Activated T-cell treated with anti-CD3 and anti-CD28 coated beads, Interleukin-2, amount 50 U/mL, for 1 hour (primary cell): Measurements from ENCODE around the gene RAB3IP.
"Not testable (repeated sequence)": the region's sequence is repeated elsewhere in the genome, so short reads cannot be mapped to it uniquely, and the experiment has no call there.

ENCODE experiments used
- DNase-seq: peaks from one replicate; pipeline ENCODE4 v3.0.0-alpha.2; 2020

The RAB3IP gene

DNA sequence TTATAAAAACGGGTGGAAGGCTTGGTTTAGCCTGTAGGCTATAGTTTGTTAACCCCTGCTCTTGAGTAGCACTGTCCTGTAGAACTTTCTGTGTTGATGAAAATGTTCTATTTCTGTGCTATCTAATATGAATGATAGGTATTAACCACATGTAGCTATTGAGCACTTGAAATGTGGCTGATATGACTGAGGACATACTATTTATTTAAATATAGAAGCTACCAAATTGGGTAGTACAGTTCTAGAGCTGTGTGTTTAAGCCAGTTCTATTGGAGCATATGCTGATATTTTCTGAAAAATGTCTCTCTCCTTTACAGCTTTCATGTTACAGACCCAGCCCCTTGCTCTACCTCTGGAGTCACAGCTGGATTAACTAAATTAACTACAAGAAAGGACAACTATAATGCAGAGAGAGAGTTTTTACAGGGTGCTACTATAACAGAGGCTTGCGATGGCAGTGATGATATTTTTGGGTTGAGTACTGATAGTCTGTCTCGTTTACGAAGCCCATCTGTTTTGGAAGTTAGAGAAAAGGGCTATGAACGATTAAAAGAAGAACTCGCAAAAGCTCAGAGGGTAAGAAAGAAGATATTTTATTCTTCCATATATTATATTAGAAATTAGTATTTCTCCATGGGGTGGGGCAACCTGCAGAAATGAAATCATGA, 17.6 kb downstream of the RAB3IP start:
- DNase-seq, result no peak

DNA sequence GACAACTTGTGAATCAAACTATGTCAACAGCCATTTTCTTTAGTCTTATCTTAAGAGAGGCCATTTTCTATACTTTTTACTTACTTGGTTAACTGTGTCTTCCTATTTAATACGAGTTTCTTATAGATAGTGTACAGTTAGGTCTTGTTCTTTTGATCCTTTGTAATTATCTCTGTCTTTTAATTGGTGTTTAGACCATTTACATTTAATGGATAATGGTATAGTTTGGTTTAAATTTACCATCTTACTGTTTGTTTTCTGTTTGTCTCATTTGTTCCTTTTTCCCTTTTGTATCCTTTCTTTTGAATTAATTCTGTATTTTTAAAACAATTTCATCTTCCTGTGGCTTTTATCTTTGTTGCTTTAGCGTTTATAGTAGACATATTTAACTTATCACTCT, 19.4 kb downstream of the RAB3IP start:
- DNase-seq, result no peak

DNA sequence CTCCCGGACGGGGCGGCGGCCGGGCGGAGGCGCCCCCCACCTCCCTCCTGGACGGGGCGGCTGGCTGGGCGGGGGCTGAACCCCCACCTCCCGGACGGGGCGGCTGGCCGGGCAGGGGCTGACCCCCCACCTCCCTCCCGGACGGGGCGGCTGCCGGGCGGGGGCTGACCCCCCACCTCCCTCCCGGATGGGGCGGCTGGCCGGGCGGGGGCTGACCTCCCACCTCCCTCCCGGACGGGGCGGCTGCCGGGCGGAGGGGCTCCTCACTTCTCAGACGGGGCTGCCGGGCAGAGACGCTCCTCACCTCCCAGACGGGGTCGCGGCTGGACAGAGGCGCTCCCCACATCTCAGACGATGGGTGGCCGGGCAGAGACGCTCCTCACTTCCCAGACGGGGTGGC, 20.9 kb downstream of the RAB3IP start:
- DNase-seq, result not testable (repeated sequence)

DNA sequence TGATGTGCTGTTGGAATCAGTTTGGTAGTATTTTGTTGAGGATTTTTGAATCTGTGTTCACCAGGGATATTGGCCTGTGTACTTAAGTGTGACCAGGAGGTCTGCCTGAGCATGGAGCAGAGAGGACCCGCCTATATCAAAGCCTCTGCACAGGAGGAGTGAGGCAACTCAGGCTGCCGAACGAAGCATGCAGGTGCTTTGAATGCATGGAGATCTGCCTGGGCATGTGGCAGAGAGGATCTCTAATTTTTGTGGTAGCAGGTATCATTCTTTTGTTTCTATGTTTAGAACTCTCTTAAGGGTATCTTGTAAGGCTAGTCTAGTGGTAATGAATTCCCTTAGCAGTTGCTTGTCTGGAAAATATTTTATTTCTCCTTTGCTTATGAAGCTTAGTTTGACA, 26.9 kb downstream of the RAB3IP start:
- no peak for DNase-seq

DNA sequence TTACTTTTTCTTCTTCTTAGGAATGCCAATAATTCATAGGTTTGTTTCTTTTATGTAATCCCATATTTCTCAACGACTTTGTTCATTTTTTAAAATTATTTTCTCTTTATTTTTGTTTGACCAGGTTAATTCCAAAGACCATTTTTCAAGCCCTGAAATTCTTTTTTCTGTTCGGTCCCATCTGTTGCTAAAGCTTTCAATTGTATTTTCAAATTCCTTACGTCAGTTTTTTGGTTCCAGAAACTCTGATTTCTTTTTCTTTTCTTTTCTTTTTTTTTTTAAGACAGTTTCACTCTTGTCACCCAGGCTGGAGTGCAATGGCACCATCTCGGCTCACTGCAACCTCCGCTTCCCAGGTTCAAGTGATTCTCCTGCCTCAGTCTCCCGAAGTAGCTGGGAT, 27.6 kb downstream of the RAB3IP start:
- DNase-seq, result no peak

DNA sequence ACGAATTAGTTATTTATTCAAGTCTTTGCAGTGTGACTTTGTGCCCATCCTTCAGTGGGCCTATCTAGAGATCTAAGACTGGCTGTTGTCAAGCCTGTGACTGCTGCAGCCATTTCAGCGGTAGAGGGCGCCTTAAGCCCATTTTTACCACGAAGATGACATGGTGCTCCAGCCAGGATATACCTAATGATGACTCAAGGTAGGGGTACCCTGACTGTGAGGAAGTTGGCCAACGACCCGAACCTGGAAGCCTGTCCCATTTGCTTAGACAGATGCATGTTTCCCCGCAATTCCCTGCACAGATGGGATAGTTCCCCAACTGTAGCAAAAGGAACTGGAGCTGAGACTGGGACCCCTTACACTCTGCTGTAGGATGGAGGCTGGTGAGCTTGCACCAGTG, 41.3 kb downstream of the RAB3IP start:
- no peak for DNase-seq

DNA sequence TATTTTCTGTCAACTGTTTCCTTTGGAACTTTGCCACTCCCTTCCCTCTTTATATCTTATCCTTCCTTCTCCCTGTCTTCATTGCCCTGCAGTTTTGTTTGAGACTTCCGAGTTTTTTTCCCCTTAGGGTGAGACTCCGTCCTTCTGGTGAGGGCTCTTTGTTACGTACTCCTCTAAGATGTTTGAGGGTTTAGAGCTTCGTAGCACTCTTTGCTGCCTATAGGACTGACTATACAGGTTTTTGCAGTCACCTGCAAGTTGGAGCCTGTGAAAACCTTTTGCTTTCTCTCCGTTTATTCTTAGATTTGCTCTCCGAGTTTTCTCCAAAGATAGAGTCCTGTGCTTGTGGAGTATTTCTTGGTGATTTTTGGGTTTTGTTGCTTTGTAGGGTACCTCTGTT, 44.7 kb downstream of the RAB3IP start:
- no peak for DNase-seq

DNA sequence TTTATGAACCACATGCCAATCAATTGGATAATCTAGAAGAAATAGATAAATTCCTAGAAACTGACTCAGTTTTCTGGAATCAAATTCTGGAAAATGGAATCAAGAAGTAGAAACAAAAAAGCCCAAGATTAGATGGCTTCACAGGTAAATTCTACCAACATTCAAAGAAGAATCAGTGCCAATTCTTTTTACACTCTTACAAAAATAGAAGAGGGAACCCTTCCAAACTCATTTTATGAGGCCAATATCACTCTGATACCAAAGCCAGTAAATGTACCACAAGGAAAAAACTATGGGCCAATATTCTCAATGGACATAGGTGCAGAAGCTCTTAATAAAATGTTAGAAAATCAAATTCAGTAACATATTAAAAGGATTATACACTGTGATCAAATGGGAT, 50.7 kb downstream of the RAB3IP start:
- DNase-seq, result no peak

DNA sequence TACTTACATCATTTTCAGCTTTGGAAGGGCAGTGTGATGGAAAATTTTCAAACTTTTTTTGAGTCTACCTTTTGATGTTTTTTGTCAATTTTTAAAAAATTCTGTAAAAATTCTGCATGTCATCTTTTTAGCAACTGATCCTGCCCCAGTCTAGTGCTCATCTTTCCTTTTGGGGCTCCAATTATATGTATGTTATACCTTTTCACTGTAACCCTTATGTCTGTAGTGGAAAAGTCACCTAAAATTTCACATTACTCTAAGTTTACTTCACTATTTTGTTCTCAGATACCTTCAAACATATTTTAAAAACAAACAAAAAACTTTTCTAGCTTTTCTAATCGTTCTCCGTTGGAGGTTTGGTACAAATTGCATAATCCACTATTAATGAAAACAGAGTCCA, 53.9 kb downstream of the RAB3IP start:
- no peak for DNase-seq

DNA sequence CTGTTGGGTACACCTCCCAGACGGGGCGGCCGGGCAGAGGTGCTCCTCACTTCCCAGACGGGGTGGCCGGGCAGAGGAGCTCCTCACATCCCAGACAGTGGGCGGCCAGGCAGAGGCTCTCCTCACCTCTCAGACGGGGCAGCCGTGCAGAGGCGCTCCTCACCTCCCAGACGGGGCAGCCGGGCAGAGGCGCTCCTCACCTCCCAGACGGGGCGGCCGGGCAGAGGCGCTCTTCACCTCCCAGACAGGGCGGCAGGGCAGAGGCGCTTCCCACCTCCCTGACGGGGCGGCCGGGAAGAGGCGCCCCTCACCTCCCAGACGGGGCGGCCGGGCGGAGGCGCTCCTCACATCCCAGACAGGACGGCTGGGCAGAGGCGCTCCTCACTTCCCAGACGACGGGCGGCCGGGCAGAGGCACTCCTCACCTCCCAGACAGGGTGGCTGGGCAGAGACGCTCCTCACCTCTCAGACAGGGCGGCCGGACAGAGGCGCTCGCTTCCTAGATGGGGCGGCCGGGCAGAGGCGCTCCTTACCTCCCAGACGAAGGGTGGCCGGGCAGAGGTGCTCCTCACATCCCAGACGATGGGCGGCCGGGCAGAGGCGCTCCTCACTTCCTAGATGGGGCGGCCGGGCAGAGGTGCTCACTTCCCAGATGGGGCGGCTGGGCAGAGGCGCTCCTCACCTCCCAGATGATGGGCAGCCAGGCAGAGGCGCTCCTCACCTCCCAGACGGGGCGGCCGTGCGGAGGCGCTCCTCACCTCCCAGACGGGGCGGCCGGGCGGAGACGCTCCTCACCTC, 68.6 kb downstream of the RAB3IP start:
- DNase-seq, result not testable (repeated sequence)

DNA sequence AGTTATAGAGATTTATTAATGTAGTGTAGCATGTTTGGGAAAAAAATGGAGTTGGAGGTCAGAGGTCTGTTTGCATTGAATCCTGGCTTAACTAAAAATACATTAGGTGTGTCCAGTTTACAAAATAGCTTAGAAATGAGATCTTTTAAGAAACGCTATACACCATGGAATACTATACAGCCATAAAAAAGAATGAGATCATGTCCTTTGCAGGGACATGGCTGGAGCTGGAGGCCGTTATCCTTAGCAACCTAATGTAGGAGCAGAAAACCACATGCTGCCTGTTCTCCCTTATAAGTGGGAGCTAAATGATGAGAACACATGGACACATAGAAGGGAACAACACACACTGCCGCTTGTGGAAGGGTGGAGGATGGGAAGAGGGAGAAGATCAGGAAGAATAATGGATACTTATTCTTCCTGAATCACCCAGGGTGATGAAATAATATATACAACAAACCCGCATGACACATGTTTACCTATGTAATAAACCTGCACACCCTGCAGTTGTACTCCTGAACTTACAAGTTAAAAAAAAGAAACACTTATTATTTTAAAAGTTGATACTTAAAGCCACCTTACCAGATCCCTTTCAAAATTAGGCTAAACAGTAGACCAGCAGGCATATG, 72.3 kb downstream of the RAB3IP start:
- no peak for DNase-seq

DNA sequence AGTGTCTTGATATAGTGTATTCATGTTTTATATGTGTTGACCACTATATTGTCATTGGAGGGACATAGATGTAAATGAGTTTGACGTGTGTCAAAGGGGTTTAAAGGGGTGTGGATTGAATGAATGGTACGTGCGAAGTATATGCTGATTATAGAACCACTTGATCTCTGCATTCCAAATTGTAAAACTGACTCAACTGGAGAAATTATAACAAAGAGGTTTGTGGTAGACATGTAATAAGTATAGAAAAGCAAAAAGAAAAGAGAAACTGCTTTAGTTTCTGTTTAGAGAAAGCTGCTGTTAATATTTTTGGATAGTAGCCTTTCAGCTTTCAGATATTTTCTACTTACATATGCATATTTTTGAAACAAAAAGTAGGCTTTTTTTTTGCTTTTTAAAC, 77.4 kb downstream of the RAB3IP start:
- no peak for DNase-seq

DNA sequence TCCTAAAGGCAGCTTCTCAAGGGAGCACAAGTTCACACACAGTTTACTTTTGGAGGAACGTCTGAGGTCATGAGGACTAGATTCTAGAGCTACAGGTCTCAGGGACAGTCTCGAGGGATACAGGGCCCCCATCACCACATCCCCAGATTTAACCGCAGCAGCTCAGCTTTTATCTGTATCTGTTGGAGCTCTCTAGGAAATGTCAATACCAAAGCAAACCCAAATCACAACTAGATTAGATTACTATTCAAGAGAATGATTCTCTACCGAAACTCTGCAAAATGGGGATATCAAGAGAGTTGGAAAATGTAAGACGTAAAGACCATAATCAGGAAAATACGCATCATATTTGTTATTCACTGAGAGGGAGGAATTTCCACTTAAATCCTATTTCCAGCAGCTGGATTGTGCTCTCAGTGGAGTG, 82.4 kb downstream of the RAB3IP start:
- no peak for DNase-seq

DNA sequence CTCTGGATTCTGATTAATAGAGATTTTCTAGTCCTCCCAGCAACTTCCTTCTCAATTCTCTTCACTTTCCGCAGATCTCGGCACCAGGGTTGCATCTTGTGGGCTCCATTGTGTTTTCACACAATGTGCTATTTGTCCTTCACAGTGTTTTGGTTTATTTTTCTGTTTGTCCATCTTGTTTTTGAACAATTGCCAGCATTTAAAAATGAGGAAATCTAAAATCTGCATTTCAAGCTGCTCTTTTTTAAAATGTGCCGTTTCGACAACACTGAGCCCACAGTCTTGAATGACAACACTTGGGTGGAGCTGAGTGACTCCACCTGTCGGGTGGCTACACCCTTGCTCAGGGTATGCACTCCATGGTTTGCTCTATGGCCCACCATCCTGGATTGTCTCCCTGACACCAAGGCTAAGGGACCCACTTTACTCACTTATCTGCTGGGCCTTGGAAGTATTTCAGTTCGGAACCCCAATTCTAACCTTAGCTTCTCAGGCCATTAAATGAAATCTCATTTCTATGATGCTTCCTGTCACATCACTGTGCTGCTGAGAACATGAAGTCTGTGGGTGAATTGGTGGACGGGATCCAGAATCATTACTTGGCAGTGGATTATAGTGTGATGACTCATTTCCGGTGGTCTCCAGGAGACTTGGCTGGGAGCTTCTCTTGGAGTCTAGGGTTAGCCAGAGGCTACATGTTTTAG, 82.9 kb downstream of the RAB3IP start:
- no peak for DNase-seq

DNA sequence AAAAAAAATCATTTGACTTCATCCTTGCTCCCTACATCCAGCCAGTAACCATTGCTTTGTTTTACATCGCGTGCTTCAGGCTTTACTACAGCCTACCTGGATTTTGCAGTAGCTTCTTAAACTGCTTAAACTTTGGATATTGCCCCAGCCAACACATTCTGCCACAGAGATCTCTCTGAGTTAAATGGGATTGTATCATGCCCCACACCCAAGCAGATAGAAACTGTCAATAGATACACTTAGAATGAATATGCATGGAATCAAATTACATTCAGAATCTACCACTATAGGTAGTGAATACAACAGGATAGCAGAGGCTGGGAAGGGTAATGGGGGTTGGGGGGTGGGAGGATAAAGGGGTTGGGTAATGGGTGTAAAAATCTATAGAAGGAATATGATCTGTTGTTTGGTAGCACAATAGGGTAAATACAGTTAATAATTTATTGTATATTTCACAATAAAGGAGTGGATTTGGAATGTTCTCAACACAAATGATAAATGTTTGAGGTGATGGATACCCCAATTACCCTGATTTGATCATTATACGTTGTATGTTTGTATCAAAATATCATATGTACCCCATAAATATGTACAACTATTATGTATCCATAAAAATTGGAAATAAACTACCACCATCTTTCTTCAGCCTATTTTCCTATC, 83.7 kb downstream of the RAB3IP start:
- DNase-seq, result no peak

DNA sequence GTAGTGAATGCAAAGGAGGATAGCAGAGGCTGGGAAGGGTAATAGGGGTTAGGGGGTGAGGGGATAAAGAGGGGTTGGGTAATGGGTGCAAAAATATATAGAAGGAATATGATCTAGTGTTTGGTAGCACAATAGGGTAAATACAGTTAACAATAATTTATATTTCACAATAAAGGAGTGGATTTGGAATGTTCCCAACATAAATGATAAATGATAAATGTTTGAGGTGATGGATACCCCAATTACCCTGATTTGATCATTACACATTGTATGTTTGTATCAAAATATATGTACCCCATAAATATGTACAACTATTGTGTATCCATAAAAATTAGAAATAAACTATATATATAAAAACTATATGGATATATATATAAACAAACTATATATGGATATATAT, 85.4 kb downstream of the RAB3IP start:
- DNase-seq, result no peak

DNA sequence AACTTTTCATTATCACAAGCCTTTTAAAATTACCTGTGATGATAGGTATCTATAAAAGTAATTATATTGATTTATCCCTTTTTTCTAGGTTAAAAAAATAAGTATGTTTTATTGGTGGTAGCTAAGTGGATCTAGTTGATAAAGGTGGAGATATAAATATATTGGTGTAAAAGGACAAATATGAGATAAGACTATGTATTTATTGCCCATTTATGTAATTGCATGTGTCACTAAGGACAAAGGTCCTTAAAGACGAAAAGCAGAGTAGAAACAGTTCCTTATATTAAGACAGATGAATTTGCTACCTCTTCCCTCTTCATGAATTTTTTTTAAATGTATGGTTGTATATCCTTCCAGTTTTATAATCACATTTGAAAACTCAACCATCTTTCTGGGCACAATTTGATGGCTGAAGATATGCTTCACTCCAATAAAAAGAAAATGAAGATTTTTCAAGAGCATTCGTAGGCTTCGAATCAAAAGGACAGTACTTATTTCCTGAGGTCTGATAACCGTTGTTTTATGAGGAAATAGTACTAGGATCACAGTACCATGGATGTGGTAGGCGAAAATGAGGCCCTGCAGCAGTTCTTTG, 86.4 kb downstream of the RAB3IP start, which contains the start of gene MYRFL:
MYRFL (plus strand) TSS at position 262 of the 595 bp plus-strand sequence; CDS start at position 553, 291 bp downstream.
- DNase-seq, result no peak

DNA sequence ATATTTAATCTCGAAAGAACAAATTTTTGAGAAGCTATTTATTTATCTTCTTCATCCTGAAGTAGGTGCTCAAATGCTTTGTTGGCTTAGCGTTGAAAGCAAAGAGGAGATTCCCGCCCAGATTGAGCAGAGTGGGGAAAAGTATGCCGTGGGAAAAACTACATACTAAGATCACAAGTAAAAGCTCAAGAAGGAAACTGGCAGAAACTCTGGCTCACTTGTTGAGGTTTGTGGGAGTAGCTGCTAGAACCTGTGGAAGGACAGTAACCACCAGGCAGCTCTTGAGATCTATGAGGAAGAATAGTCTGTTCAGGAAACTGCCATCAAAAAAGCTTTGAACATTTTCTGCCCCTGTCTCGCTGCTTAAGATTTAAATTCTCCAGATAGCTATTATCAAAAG, 90.2 kb downstream of the RAB3IP start:
- no peak for DNase-seq

DNA sequence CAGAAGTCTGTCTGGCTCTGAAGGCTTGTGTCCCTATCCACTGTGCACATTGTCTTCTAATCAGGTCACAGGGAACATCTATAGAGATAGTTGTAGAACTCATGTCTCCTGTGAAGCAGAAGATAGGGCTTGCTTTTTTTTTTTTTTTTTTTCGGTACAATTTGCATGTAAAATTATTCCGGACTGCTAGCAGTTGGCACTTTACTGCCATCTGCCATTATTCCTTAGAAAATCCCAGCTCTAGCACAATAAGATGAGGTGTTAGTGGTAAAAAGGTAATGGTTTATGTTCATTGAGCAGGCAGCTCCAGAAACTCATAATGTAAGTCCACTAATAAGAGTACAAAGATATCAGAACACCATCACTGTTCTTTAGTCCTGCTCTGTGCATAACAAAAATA, 95.0 kb downstream of the RAB3IP start:
- DNase-seq, result no peak

DNA sequence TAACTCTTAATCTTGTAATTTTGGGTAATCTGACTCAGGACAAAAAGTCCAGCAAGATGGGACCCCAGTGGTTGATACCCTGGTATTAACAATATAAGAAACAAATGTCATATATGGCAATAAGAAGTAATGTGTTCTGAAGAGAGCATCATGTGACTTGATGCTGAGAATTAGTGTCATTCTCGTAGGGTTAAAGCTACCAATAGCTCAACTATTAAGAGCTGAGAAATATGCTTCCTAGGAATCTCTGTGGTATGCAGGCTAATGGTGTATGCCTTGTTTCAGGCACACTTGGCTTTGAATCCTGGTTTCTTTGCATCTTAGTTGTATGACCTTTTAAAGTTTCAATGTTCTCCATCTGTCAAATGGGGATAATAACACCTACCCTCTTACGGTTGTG, 95.5 kb downstream of the RAB3IP start:
- DNase-seq, result no peak

DNA sequence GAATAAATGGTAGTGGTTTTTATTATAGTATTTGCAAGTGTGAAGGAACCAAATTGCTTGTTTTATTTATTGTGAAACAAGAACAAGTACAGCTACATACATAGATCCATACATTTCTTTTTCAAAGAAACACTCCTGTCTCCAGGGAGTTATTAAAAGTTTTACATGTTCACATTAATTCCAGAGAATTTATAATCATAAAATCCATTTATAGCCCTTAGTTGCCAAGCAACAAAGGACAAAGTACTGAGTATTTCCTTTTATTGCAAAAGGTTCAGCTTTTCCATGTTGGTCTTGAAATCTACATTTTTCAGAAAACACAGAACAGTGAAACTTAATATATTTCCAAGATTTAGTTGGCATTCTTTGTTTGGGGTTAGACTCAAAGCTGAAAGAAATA, 95.9 kb downstream of the RAB3IP start:
- no peak for DNase-seq

DNA sequence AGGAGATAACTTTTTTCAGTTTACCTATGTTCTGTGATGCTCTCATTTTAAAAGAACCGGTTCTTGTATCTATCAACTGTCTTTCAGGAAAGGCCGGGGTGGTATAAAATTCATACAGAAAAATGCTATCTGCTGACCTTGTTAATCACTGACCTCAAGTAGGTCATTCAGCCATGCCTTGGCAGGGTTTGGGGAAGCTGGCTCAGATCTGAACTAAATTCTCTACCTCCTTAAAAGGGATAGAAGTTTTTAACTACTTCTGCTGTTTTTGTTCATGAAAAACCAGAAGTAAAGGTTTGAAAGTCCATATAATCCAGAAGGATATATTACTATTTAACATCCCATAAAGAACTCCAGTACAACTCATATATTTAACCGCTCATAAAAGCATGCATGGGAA, 96.4 kb downstream of the RAB3IP start:
- DNase-seq, result no peak

DNA sequence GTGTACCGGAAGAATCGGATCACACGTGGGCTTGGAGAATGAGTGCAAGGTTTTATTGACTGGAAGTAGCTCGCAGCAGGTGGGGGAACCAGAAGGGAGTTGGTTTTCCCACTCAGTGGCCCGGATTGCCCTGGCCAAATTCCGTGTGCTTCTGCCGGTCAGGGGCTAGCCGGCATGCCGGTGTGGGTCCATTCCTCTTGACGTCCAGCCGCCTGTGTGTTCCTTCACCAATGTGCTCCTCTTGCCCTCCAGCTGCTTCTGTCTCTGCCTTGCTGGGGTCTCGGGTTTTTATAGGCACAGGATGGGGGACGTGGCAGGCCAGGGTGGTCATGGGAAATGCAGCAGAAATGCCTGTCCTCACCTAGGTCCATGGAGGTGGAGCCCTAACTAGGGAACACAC, 97.4 kb downstream of the RAB3IP start:
- no peak for DNase-seq
